ENCODE measurements around the gene SIM1. TPM values are rescaled to one million over a fixed set of nuclear protein-coding genes. Genes with fewer than 3 reads are reported as not detected.

The SIM1 gene
- total RNA-seq, 2 experiments from 2014 or later, result not detected

DNA sequence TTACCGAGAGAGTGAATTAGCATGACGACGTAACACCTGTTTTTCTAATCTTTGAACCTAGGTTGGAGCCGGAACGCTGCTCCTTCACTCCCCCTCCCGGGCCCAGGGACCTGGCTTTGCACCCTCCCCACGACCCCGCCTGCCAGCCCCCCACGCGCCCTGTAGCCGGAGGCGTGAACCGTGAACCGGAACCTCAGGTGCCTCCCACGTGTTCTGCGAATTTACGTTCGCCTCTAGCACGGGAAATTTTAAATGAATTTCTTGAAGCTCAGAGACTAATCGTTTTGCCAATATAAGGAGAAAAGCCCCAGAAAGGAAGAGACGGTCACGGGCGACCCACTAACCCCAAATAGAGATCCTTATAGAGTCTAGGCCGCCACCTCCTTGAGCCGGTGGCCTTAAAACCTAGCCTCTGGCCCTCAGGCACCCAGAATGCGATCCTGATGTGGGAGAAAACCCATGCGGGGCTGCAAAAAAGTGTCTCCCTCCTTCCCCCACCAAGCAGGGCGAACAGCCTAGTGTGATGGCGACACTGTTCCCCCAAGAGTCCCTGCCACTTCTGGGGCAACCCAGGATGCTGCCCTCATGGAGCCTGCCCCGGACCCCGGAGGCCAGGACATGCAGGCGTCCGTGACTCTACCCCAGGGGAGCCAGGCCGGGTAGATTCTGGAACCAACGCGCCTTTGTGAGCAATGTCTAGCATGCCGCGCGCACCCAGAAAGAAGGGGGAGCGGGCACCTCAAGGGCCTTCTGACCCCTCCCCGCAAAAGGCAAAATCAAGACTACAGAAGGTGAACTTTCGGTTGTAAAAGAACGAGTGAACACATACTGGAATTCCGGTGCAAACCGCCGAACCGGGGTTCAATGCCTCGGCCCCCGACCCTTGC is 2.7 kb upstream of the SIM1 start:
- POLR2A ChIA-PET, result no interaction called here
- no peak overlapping the region for H3K27ac Mint-ChIP-seq

DNA sequence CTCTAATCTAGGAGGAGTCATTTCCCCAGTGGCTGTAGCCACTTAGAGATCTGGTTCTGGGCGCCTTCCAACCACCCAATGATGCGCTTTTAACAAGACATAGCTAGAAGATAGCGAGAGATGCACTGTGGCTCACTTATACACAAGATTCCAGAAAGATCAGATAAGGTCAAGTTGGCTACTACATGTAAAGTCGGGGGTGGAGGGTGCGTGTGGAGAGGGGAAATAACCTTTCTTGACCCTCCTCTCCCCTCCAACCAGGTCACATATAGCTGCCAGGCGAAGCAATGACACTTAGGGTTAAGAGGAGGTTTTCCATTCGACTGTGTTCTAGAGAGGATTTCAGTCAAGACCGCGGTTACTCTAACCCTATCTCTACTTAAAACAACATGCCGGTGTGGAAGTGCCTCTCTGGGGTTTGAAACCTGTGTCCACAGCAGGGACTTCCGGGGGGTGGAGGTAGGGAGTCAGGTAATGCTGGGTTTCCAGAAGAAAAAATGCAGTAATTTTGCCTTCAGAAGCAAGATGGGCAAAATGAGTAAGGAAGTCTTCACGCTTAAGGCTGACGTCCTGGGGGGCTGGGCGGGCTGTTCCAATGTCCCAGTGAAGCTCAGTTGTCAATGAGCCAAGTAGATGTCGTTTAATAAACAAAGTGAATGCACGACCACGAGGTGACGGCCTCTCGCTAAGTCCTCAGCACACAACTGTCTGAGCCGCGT is 1.8 kb upstream of the SIM1 start:
- ChIA-PET CTCF (no interaction called here), POLR2A (no interaction called here)
- Mint-ChIP-seq H3K27ac (no peak overlapping the region), H3K4me1 (ENCODE audit: low read depth) (peaks cover 34% of the 10 kb centered on the region), H3K4me3 (peak overlapping the region; percentile 46), H3K9me3 (peaks cover 7% of the 10 kb centered on the region), H3K27me3 (peaks cover 98% of the 10 kb centered on the region), H3K36me3 (ENCODE audit: low read depth) (no peaks in the 10 kb centered on the region)
- Histone ChIP-seq H3K27me3 (ENCODE audit: control insufficient read depth in 1 of 2, insufficient read depth in 2 of 2, low read length in 2 of 2) (peaks cover 93 to 99% of the 10 kb centered on the region in 2 experiments), H3K36me3 (ENCODE audit: insufficient read depth, low read length) (no peaks in the 10 kb centered on the region), H3K4me3 (ENCODE audit: low read length) (no peak overlapping the region), H3K27ac (ENCODE audit: low read depth in 1 of 2, low read length in 2 of 2) (no peak overlapping the region), H3K9me3 (ENCODE audit: control insufficient read depth in 1 of 2, insufficient read depth in 1 of 2, low read length in 2 of 2) (peaks cover 27 to 47% of the 10 kb centered on the region in 2 experiments), H3K4me1 (ENCODE audit: insufficient read depth, low read length) (peaks cover 32% of the 10 kb centered on the region)
- intact Hi-C loops (cut with DNase I, micrococcal nuclease), result loop anchor here (10.0 kb wide), 2 partner anchors 852 to 872 kb away; no protein-coding TSS in a partner anchor
- ATAC-seq (ENCODE audit: poor library complexity) (no peak), DNase-seq (no peak)
- TF ChIP-seq, protein P1, sequence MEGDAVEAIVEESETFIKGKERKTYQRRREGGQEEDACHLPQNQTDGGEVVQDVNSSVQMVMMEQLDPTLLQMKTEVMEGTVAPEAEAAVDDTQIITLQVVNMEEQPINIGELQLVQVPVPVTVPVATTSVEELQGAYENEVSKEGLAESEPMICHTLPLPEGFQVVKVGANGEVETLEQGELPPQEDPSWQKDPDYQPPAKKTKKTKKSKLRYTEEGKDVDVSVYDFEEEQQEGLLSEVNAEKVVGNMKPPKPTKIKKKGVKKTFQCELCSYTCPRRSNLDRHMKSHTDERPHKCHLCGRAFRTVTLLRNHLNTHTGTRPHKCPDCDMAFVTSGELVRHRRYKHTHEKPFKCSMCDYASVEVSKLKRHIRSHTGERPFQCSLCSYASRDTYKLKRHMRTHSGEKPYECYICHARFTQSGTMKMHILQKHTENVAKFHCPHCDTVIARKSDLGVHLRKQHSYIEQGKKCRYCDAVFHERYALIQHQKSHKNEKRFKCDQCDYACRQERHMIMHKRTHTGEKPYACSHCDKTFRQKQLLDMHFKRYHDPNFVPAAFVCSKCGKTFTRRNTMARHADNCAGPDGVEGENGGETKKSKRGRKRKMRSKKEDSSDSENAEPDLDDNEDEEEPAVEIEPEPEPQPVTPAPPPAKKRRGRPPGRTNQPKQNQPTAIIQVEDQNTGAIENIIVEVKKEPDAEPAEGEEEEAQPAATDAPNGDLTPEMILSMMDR (IDR thresholded peaks at IDR 0.05), result no peak

More for the DNA sequence above, 2.7 kb upstream of the SIM1 start:
- Mint-ChIP-seq H3K9me3 (peaks cover 7% of the 10 kb centered on the region), H3K27me3 (peaks cover 98% of the 10 kb centered on the region), H3K36me3 (ENCODE audit: low read depth) (no peaks in the 10 kb centered on the region), H3K4me3 (no peak overlapping the region), H3K4me1 (ENCODE audit: low read depth) (peaks cover 28% of the 10 kb centered on the region)
- intact Hi-C loops (cut with DNase I, micrococcal nuclease), result loop anchor here (10.0 kb wide), 2 partner anchors 853 to 873 kb away; no protein-coding TSS in a partner anchor
- TF ChIP-seq, protein P1 (IDR thresholded peaks at IDR 0.05), result no peak
- Histone ChIP-seq H3K4me1 (ENCODE audit: insufficient read depth, low read length) (peaks cover 32% of the 10 kb centered on the region), H3K27ac (ENCODE audit: low read depth in 1 of 2, low read length in 2 of 2) (no peak overlapping the region), H3K4me3 (ENCODE audit: low read length) (no peak overlapping the region), H3K27me3 (ENCODE audit: control insufficient read depth in 1 of 2, insufficient read depth in 2 of 2, low read length in 2 of 2) (peaks cover 87 to 99% of the 10 kb centered on the region in 2 experiments), H3K36me3 (ENCODE audit: insufficient read depth, low read length) (no peaks in the 10 kb centered on the region), H3K9me3 (ENCODE audit: control insufficient read depth in 1 of 2, insufficient read depth in 1 of 2, low read length in 2 of 2) (peaks cover 26 to 47% of the 10 kb centered on the region in 2 experiments)
- ATAC-seq (ENCODE audit: poor library complexity) (no peak), DNase-seq (no peak)
- CTCF ChIA-PET, result no interaction called here

DNA sequence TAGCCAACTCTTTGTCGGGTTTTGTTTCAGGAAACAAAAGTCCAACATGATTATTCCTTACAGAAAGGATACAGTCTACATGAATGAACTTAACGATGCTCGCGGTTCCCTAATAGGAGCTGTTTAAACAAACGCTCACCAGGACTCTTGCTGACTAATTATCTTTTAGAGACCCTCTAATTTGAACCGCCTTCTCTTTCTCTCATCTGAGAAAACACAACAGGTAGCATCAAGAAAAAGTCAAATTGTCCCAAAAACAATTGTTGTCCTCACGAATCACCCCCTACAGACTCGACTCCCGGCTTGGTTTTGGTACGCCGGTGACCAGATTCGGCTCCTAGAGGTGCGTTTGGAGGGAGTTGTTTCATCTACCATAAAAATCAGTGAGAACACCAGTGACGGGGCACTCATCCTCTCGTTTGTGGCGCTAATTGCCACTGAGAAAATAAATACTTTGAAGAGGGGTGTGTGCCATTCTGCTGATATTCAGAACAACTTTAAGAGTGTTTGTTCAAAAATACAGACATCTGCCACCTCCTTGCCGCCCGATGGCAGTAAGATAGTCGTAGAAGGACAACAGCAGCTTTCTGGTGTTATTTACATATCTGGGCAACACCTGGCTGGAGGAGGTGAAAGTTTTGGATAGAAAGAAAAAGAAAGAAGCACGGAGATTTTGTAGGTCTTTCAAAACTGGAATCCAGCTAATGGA is 1.1 kb upstream of the SIM1 start:
- H3K27me3 Mint-ChIP-seq, result peaks cover 98% of the 10 kb centered on the region
- ATAC-seq (ENCODE audit: poor library complexity) (no peak), DNase-seq (no peak)
- Histone ChIP-seq H3K36me3 (ENCODE audit: insufficient read depth, low read length) (no peaks in the 10 kb centered on the region), H3K27me3 (ENCODE audit: control insufficient read depth in 1 of 2, insufficient read depth in 2 of 2, low read length in 2 of 2) (peaks cover 97 to 99% of the 10 kb centered on the region in 2 experiments), H3K9me3 (ENCODE audit: control insufficient read depth in 1 of 2, insufficient read depth in 1 of 2, low read length in 2 of 2) (peaks cover 33 to 54% of the 10 kb centered on the region in 2 experiments), H3K27ac (ENCODE audit: low read depth in 1 of 2, low read length in 2 of 2) (no peak overlapping the region), H3K4me3 (ENCODE audit: low read length) (no peak overlapping the region), H3K4me1 (ENCODE audit: insufficient read depth, low read length) (peaks cover 39% of the 10 kb centered on the region)
- H3K36me3 Mint-ChIP-seq (ENCODE audit: low read depth), result no peaks in the 10 kb centered on the region
- POLR2A ChIA-PET, result no interaction called here
- peaks cover 7% of the 10 kb centered on the region for H3K9me3 Mint-ChIP-seq
- H3K27ac Mint-ChIP-seq, result no peak overlapping the region
- CTCF ChIA-PET, result no interaction called here
- peaks cover 34% of the 10 kb centered on the region for H3K4me1 Mint-ChIP-seq (ENCODE audit: low read depth)
- TF ChIP-seq, protein P1 (IDR thresholded peaks at IDR 0.05), result no peak
- H3K4me3 Mint-ChIP-seq, result no peak overlapping the region
- intact Hi-C loops (cut with DNase I, micrococcal nuclease), result loop anchor here (10.0 kb wide), 2 partner anchors 851 to 871 kb away; no protein-coding TSS in a partner anchor
